H1 (cell line): ENCODE results near the gene MSL1.

Experiments used
- NRF1 ChIP-seq: IDR thresholded peaks from 2 replicates; pipeline ENCODE4 v1.6.1; 2011; ENCODE audit warnings: mild to moderate bottlenecking, low read depth, low read length, improper control_type of control experiment
- RFX5 ChIP-seq: IDR thresholded peaks from 2 replicates; pipeline ENCODE4 v1.6.1; 2011; ENCODE audit warnings: low read depth, low read length, improper control_type of control experiment, borderline replicate concordance
- TF ChIP-seq, protein P1 (sequence below), 3 experiments: IDR thresholded peaks; 1 replicate in 2 of 3; 2 replicates in 1 of 3; pipeline versions ENCODE4 v1.5.1 to v1.6.1; 2011; ENCODE audit warnings: low read length in 3 of 3, mild to moderate bottlenecking in 3 of 3, inconsistent platforms in 2 of 3, low read depth in 1 of 3, moderate library complexity in 1 of 3; ENCODE audit not compliant: insufficient read depth in 1 of 3; ENCODE audit errors: control extremely low read depth in 1 of 3
- TF ChIP-seq, protein P2 (sequence below): IDR thresholded peaks from 2 replicates; pipeline ENCODE4 v1.6.1; 2012; ENCODE audit warnings: low read length, inconsistent platforms

DNA sequence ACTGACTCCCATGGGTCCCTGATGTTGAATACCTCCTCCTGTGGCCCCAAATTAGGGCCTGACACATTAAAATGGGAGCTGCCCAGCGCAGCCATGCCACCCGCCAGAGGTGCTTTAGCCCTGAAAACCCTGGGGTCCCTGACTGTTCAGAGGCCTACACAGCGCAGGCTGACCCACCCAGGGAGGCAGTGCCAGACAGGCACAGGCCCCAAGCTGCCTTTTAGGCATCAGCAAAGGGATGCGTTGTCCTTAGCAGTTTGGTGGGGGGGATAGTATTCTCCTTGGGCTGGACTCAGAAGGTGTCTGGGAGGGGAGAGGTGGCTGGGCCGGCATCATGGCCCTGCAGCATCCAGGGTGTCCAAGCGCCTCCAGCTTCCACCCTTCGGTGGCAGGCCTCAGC, 56.9 kb downstream of the MSL1 start:
- TF ChIP-seq NRF1 (no peak), RFX5 (no peak)
- TF ChIP-seq, protein P1, sequence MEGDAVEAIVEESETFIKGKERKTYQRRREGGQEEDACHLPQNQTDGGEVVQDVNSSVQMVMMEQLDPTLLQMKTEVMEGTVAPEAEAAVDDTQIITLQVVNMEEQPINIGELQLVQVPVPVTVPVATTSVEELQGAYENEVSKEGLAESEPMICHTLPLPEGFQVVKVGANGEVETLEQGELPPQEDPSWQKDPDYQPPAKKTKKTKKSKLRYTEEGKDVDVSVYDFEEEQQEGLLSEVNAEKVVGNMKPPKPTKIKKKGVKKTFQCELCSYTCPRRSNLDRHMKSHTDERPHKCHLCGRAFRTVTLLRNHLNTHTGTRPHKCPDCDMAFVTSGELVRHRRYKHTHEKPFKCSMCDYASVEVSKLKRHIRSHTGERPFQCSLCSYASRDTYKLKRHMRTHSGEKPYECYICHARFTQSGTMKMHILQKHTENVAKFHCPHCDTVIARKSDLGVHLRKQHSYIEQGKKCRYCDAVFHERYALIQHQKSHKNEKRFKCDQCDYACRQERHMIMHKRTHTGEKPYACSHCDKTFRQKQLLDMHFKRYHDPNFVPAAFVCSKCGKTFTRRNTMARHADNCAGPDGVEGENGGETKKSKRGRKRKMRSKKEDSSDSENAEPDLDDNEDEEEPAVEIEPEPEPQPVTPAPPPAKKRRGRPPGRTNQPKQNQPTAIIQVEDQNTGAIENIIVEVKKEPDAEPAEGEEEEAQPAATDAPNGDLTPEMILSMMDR (IDR thresholded peaks at IDR 0.05; ENCODE audit: control extremely low read depth in 1 of 3, insufficient read depth in 1 of 3, low read depth in 1 of 3, low read length in 3 of 3), result no peak
- TF ChIP-seq, protein P2, sequence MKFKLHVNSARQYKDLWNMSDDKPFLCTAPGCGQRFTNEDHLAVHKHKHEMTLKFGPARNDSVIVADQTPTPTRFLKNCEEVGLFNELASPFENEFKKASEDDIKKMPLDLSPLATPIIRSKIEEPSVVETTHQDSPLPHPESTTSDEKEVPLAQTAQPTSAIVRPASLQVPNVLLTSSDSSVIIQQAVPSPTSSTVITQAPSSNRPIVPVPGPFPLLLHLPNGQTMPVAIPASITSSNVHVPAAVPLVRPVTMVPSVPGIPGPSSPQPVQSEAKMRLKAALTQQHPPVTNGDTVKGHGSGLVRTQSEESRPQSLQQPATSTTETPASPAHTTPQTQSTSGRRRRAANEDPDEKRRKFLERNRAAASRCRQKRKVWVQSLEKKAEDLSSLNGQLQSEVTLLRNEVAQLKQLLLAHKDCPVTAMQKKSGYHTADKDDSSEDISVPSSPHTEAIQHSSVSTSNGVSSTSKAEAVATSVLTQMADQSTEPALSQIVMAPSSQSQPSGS, result no peak
